PC-3 (cell line): ENCODE results near the gene LDOC1.

Experiments
- EZH2 ChIP-seq: fragments of 300-600 bp; sonication (generic); IDR thresholded peaks from one replicate; pipeline ENCODE4 v1.6.1; 2017; ENCODE audit warnings: antibody characterized with exemption, mild to moderate bottlenecking, low read length; ENCODE audit not compliant: unreplicated experiment
- EZH2phosphoT487 ChIP-seq: fragments of 300-600 bp; sonication (generic); IDR thresholded peaks from 2 replicates; pipeline ENCODE4 v1.6.1; 2018; ENCODE audit warnings: mild to moderate bottlenecking, antibody characterized with exemption, low read length, borderline replicate concordance
- TF ChIP-seq, protein P1 (sequence below): fragments of 300-600 bp; sonication (generic); conservative IDR thresholded peaks from 2 replicates; pipeline ENCODE4 v1.5.1; 2017; ENCODE audit warnings: antibody characterized with exemption, low read depth, mild to moderate bottlenecking, low read length

GRCh38 chrX:141175786-141176185 is 1.1 kb downstream of the LDOC1 start:
- TF ChIP-seq, protein P1, sequence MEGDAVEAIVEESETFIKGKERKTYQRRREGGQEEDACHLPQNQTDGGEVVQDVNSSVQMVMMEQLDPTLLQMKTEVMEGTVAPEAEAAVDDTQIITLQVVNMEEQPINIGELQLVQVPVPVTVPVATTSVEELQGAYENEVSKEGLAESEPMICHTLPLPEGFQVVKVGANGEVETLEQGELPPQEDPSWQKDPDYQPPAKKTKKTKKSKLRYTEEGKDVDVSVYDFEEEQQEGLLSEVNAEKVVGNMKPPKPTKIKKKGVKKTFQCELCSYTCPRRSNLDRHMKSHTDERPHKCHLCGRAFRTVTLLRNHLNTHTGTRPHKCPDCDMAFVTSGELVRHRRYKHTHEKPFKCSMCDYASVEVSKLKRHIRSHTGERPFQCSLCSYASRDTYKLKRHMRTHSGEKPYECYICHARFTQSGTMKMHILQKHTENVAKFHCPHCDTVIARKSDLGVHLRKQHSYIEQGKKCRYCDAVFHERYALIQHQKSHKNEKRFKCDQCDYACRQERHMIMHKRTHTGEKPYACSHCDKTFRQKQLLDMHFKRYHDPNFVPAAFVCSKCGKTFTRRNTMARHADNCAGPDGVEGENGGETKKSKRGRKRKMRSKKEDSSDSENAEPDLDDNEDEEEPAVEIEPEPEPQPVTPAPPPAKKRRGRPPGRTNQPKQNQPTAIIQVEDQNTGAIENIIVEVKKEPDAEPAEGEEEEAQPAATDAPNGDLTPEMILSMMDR = no peak
- TF ChIP-seq EZH2 (no peak), EZH2phosphoT487 (no peak)
